PFSK-1 (cell line): ENCODE measurements around the gene ADGRE1.

Experiments
- POLR2AphosphoS5 ChIP-seq: IDR thresholded peaks from 2 replicates; pipeline ENCODE4 v1.6.1; 2012; ENCODE audit warnings: low read depth, mild to moderate bottlenecking, control low read depth, low read length, moderate library complexity
- SIN3A ChIP-seq: IDR thresholded peaks from 2 replicates; pipeline ENCODE4 v1.6.1; 2012; ENCODE audit warnings: mild to moderate bottlenecking, low read length, moderate library complexity, borderline replicate concordance; ENCODE audit not compliant: insufficient read depth
- TAF1 ChIP-seq: IDR thresholded peaks from 2 replicates; pipeline ENCODE4 v1.6.1; 2012; ENCODE audit warnings: low read length, control low read depth, borderline replicate concordance; ENCODE audit not compliant: insufficient read depth

GRCh38 chr19:6891761-6892385 lies 4.5 kb downstream of the ADGRE1 start:
- TF ChIP-seq TAF1 = no peak
- TF ChIP-seq SIN3A = no peak
- TF ChIP-seq POLR2AphosphoS5 = no peak
